GF-D8 (cell line): ENCODE results near the gene MAPK8IP3.
"Not testable (repeated sequence)": the region's sequence is repeated elsewhere in the genome, so short reads cannot be mapped to it uniquely, and the experiment has no call there.

Source experiments
- DNase-seq: peaks from one replicate; lab custom pipeline; 2025; lab: John Stamatoyannopoulos, UW

MAPK8IP3 gene

DNA sequence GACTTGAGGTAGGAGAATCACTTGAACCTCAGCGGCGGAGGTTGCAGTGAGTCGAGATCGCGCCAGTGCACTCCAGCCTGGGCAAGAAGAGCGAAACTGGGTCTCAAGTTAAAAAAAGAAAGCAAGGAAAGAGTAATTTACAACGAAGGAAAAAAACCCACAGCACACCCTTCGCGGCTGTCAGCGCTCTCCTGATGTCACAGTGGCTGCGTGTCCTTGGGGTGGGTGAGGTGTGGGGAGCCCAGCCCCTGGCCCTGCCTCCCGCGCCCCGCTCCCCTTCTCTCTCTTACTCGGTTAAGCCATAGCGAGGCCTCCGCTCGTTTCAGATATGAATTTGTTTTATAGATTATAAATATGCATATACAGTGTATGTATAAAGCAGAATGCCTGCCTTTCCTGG, 28.7 kb upstream of the MAPK8IP3 start:
- DNase-seq, result no peak

DNA sequence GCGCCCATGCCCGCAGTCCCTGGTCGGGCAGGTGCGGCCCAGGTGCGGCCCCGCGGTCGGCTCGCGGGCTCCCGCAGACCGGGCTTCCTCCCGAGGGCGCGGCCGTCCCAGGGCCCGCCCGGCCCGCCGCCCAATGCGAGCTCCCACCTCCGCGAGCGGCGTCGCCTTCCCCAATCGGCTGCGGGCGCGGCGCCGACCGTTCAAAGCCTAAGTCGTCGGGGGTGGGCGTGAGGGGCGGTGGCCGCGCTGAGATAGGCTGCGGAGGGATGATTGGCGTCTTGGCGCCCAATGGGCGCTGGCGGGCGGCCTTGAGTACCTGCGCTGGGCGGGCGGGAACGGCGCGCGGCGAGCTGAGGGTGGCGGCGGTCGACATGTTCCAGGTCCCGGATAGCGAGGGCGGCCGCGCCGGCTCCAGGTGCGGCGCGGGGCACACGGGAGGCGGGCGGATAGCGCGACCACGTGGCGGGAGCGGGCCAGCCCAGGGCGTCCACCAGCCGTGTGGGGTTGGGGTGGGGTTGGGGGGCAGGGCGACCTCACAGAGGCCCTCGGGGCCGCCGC, 28.0 kb upstream of the MAPK8IP3 start, which contains the start of gene JPT2:
JPT2 (plus strand) TSS at position 338 of the 558 bp plus-strand sequence; CDS start at position 372, 34 bp downstream.
- DNase-seq, result peak; percentile 85

DNA sequence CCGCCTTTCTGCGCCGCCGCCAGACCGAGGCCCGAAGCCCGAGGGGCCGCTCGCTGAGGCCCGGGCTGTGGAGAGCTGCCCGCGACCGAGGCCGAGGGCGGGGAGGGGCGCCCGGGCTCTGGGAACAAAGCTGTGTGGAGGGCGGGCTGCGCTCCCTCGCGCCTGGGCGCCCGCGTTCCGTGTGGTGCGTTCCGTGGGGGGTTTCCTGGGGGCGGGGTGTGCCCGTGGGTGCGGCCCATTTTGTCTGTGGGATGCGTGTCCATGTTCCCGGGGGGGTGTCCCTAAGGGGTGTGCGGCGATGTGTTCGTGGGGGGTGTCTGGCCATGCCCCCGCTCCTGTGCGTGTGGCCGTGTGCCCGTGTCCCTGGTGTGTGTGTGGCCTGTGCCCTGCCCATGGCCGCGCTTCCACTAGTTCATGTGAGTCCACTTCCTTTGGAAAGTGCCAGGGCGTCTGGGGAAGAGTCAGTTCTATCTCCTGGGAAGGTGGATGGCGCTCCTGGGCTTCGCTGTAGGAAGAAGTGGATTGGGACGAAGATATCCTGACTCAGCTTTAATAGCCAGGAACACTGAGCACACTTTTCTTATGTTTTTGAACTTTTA, 27.4 kb upstream of the MAPK8IP3 start:
- DNase-seq, result no peak

DNA sequence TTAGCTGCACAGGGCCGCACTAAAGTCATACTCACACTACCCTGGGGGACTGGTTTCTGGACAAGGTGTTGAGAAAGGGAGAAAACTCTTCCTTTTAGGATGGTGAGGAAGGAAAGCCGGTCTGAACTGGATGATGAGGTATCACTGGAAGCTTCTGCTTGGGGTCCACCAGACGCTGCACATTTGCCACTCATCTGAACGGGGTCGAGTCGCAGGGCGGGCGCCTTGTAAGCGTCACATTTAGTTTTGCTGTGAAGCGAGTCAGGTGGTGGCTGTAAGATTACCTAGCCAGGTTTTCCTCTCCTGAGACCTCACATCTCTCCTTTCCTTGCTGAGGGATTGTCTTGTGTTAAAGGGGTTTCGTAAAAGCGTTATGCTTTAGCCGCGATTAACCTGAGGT, 25.6 kb upstream of the MAPK8IP3 start:
- no peak for DNase-seq

DNA sequence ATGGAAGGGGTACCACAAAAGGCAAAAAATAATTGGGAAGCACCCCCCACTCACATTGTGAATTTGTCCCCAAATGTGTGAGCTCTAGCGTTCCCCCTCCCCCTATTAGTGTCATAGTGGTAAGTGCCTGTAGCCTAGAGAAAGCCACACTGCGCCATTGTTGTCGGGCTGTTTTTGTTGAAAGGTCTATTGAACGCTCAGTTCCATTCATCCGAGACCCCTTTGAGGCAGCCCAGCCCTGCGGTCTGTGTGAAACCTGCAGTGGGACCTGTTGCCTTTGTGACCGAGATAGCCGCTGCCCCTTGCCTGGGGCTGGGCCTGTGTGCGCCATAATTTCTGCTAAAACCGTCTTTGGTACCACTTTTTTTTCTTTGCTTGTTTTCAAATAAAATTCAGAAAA, 25.0 kb upstream of the MAPK8IP3 start:
- DNase-seq, result no peak

DNA sequence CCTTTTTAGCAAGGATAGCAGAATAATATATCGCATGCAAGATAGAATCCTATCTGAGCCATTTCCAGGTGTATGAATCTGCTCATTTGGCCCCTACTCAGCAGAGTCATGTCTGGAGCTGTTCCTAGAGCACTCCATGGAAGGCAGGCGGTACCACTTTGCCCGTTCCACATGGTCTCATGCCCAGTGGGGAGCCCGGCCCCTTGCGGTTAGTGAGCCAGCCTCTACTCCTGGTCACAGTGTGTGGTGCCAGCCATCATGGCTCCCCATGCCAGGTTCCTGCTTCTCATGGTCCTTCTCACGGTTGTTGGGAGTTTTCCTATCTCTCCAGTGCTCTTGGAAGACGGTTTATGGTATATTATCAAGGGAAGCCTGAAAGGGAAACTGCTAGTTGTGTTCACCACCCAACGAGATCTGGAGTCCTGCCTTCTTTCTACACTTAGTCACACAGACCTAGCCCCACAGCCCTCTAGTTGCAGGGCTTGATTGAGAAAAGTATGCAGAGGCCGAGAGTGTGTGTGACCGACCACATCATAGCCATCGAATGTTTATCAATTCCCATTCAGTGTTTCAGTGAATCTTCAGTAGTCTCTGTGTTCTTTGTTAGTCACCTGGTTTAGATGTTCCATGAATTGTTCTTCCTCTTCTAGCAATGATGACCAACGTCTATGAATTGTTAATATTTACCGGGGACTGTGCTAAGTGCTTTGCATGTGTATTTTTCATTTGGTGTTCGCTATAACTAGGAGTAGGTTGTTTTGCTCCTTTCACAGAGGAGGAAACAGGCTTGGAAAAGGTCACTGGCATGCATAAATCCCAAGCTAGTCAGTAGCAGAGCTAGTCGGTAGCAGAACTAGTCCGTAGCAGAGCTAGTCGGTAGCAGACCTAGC, 18.3 kb upstream of the MAPK8IP3 start:
- no peak for DNase-seq

DNA sequence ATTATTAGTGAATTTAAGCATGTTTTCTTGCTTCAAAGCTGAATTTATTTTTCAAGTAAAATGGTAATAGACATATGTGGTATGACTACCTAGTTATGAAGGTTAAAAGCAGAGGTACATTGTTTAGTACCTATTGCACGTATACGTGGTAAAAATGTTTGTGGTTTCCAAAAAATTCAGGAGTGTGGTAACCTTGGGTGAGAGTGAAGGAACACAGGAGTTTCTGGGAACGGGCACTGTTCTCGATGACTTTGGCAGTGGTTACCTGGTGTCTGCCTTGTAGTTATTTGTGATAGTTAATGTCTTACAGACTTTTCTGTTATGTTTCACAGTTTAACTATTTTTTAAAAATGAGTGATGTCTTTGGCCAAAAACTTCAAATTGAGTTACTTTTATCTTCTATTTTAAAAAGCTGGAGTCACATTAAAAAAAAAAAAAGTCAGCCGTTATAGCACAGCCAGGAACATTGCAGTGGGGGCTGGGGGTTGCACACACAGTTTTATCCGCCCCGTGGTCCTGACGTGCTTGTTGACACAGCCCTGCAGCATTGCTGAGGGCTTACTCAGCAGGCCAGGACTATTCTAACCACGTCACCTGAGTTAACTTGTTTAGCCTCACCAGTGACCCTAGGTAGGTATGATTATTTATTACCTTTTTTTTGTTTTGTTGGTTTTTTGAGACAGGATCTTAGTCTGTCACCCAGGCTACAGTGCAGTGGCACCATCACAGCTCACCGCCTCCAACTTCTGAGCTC, 17.0 kb upstream of the MAPK8IP3 start:
- no peak for DNase-seq

DNA sequence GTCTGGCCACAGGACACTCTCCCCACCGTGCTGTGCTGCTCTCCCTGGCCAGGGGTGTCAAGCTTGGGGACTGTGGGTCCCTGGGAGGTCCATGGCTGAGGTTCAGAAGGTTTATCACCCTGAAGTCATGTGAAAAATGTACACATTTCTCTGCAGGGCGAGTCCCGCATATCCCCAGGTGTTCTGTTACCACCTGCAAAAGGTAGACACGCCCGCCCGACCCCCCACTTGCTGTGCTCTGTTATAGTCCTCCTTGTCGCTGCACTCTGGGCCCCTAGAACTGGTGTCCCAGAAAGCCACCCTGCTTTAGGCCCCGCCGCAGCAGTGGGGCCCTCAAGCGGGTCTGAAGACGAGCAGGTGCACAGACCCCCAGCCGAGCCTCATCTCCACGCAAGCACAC, 16.1 kb upstream of the MAPK8IP3 start:
- DNase-seq, result no peak

DNA sequence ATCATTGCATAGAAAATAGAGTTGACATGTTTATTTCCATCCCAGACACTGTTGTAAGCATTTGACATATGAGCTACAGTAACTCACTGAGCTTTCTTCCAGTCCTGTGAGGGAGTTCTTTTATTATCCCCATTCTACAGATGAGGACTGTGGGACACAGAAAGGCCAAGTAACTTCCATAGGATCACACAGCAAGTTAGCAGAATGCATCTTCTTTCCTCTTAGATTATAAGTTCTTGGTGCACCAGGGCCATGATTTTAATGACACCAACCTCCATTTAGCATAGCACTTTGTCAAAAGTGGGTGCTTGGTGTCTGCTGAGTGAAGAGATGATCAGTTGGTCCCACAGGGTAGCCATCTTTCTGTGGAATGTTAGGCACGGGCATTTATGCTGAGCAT, 15.2 kb upstream of the MAPK8IP3 start:
- no peak for DNase-seq

DNA sequence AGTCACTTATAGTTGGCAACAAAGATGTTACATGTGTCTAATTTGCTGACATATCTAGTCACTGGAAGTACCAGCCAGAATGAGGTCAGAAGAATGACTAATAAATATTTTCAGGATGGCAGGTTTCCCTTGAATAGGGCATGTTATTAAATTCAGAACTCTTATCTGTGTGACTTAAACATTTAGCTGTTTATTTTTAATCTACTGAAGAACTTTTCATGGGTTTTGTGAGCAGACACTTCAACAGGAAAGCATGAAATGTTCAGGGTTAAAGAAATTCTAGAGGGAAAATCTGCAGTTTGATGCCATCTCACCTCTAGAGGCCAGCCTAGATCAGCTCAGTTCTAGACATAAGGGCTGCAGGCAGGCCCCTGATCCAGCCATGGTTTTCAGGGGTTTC, 14.7 kb upstream of the MAPK8IP3 start:
- no peak for DNase-seq

DNA sequence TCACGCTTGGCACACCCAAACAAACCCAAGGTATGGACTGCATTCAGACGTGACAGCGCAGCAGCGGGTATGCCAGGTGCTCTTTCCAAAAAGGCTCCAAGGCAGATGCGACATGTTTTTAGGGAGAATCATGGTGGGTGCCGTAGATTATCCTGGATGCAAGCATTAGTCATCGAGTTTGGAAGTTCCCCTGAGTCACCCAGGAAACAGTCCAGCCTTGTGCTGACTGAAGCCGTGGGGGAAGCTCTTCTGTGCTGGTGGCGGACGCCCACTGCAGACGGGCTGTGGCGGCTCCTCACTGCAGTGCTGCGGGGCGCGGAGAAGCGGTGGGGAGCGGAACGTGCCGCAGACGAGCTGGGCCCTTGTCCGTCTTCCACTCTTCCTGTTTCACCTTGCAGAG, 14.0 kb upstream of the MAPK8IP3 start:
- no peak for DNase-seq

DNA sequence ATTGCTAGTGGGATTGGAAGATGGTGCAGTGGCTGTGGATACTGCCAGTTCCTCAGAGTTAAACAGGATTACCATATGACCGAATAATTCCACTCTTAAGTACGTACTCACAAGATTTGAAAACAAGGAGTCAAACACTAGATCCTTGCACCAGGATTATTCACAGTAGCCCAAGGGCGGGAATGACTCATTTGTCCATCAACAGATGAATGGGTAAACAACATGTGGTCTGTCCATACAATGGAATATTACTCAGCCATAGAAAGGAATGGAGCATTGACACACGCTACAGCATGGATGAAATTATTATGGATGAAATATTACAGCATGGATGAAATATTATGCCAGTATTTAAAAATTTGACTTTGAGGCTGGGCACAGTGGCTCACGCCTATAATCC, 9.1 kb upstream of the MAPK8IP3 start:
- DNase-seq, result no peak

DNA sequence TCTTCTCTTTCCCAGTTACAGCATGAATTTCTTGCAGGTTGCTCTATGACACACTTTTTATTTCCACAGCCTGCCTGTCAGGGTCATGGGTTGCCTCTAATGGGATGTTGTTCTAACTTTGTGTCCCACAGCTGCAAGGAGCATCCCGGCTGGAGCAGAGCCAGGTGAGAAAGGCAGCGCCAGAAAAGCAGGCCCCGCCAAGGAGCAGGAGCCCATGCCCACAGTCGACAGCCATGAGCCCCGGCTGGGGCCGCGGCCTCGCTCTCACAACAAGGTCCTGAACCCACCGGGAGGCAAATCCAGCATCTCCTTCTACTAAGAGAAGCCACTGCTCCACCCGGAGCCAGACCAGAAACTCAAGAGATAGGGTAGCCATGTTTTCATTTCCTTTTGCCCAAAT, 7.3 kb upstream of the MAPK8IP3 start:
- DNase-seq, result no peak

DNA sequence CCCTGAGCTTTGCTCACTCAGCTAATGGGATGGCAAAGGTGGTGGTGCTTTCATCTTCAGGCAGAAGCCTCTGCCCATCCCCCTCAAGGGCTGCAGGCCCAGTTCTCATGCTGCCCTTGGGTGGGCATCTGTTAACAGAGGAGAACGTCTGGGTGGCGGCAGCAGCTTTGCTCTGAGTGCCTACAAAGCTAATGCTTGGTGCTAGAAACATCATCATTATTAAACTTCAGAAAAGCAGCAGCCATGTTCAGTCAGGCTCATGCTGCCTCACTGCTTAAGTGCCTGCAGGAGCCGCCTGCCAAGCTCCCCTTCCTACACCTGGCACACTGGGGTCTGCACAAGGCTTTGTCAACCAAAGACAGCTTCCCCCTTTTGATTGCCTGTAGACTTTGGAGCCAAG, 5.7 kb upstream of the MAPK8IP3 start:
- DNase-seq, result no peak

DNA sequence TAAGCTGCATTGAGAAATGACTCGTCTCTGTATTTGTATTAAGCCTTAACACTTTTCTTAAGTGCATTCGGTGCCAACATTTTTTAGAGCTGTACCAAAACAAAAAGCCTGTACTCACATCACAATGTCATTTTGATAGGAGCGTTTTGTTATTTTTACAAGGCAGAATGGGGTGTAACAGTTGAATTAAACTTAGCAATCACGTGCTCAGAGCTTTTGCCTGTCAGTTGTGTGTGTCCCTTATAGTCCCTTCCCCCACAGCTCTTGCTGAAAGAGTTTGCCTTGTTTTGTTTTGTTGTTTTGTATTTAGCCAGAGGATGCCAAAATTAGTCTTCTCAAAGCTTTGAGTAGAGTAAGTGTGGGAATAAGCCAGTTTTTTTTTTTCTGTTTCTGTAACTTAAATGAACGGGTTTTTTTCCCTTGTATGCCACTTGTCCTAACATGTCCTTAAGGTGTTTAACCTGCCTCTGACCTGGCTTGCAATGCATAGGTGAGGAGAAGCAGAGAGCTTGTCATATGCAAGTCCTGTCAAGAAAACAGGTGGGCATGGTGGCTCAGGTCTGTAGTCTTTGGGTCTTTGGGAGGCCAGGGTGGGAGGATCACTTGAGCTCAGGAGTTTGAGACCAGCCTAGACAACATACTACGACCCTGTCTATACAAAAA, 4.6 kb upstream of the MAPK8IP3 start:
- no peak for DNase-seq

DNA sequence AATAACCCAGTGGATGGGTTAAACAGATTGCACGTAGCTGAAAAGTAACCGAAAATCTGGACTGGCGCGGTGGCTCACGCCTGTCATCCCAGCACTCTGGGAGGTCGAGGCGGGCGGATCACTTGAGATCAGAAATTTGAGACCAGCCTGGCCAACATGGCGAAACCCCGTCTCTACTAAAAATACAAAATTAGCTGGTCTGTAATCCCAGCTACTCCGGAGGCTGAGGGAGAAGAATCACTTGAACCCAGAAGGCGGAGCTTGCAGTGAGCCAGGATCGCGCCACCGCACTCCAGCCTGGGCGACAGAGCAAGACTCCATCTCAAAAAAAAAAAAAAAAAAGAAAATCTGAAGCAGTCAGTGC, 689 bp upstream of the MAPK8IP3 start:
- not testable (repeated sequence) for DNase-seq

DNA sequence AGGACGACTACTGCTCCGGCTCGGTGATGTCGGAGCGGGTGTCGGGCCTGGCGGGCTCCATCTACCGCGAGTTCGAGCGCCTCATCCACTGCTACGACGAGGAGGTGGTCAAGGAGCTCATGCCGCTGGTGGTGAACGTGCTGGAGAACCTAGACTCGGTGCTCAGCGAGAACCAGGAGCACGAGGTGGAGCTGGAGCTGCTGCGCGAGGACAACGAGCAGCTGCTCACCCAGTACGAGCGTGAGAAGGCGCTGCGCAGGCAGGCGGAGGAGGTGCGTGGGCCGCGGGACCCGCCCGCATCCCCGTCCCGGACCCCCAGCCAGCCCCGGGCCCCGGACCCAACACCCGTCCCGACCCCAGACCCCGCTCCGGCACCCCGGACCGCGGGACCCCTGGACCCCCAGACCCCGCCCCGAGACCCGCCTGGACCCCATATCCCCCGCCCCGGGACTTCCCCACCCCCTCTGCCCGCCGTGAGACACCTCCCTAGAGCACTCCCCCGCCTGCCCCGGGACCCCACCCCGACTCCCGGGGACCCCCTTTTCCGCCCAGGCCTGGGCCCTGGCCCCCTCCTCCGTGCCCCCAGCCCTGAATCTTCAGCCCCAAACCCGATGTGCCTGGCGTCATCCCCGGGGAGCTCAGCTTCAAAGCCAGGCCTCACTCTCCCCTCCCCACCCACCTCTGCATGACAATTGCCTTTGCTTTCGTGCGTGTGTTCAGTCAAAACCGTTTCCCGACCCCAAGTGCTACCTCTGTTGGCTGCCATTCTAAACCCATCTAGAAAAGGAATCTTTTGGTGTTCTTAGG, 594 bp downstream of the MAPK8IP3 start:
- no peak for DNase-seq

DNA sequence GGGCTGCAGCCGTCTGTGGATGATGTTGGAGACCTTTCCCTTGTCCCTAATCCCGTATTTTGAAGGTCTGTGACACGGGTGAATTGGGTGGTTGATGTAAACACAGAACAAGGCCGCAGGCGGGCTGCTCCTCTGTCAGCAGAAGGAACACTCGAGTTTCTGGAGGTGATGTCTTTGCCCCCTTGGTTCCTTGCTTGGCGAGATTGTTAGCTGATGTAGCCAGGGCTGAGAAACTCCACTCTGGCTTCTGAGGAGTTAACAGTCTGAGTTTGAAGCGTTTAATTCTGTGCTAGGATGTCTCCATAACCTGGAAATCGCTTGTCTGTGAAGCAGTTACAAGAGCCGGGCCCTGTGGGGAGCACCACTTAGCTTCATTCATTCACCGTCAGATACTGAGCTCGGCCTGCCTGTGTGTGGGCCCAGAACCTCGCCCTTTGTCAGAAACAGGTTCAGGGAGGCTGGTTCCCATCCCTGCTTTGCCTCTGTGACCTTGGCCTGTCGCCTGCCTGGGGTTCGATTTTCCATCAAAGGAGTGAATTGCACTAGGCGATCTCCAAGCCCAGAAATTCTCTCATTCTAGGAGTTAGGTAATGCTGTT, 1.3 kb downstream of the MAPK8IP3 start:
- no peak for DNase-seq

DNA sequence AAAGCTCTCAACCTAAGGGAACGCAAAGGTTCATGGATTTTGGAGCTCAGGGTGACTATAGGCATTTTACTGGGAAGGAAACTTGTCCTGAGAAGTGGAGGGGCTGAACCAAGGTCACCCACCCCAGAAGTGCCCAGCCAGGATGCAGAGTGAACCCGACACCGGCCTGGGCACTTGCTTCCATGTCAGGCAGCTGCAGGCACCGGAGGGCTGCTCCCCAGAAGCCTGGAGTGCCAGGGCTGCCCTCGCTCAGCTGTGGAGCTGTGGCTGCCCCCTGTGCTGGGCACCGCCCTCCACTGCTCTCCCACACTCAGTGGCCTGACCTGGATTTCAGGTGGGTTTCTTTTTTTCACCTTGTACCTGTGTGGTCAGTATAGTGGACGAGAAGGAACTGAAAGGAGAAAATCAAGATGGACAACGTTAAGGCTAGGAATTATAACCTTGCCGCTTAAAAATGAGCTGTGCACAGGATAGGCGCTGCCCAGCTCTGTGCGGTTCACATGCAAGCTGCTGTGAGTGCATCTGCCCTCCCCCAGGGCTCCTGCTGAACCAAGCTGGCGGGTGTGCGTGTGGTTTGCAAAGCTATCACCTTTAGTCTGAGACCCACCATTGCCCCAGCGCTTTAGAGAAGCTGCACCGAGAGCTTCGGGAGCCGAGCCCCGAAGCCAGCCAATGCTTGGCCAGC, 2.2 kb downstream of the MAPK8IP3 start:
- no peak for DNase-seq

DNA sequence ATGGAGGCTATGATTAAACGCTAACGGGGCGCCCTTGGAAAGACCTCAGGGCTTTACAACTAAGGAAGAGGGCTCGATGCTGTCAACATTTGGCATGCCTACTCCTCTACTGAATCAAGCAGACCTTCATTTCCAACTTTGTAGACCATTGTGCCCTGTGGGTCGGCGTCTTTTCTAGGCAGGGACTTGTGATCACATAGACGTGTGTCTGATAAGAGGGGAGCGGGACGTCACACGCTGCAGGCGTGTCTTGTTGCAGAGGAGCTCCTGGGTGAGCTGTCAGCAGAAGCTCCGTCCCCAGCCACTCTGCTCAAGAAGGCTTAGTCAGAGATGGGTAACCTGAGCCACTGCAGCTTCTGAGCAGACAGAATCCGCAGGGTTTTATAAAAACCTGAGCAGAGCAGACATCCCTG, 2.8 kb downstream of the MAPK8IP3 start:
- no peak for DNase-seq
